HG03575 (cell line): ENCODE data around the gene CFAP298.

Experiments
- ATAC-seq: cut with Tn5 transposase; IDR thresholded peaks from one replicate; pipeline ENCODE4 v1.9.1; 2021; ENCODE audit not compliant: unreplicated experiment, insufficient number of reproducible peaks, low FRiP score; ENCODE audit errors: extremely low read depth

CFAP298 gene

DNA sequence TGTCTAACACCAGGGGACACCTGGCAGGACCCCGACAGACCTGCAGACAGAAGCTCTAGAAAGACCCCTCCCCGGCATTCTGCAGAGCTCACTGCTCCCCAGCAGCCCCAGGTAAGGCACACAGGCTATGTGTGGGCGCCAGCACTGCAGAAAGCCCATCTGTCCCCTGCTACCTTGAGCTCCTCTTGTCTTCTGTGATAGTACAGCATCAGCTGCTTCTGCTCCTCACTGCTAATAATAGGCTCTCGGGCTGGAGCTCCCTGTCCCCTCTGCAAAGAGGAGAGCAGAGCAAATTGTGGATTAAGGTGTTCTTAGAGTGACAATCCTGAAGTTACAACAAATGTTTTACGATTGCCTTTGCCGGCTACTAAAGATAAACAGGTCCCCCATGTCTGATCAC lies 10.1 kb downstream of the CFAP298 start:
- ATAC-seq = no peak

GRCh38 chr21:32599526-32599925 lies 12.7 kb downstream of the CFAP298 start:
- ATAC-seq = no peak

DNA sequence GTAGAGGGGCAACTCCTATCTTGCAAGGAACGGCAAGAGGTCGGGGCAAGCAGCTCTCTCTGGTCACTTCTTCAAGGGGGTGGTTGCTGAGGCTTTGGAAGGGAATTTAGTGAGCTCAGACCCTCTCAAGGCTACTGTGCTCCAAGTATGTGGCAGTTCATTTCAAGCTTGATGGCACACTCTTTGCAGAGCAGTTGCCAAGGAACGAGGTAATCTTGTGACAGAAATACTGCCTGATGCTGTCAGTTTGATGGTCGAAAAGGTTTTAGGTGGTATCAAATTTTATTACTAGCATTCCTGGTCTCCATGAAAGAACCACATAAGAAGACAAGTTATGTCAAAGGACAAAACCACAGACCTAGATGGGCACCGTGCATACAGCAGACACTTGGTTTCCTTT lies 13.1 kb downstream of the CFAP298 start:
- no peak for ATAC-seq

GRCh38 chr21:32597205-32597604 lies 15.0 kb downstream of the CFAP298 start:
- no peak for ATAC-seq

- ATAC-seq = no peak
These were observed 16.7 kb downstream of the CFAP298 start for GRCh38 chr21:32595431-32595830.

DNA sequence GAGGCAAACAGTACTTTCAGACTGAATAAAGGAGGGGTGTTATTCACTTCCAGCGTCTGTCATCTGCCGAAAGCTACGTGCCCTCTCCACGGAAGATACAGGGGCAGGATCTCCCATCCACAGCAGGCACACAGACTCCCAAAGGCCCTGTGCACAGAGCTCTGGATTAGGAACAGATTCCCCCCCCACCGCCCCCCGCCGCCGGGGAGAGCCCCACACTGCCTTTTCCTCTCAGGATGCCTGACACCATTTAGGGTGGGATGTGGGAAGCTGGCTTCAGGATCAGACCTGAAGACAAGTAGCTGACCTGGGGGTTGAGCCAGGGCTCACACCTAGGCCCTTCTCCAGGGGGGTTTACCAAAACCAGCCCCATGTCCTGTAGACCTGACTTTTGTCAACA lies 18.5 kb downstream of the CFAP298 start:
- no peak for ATAC-seq

DNA sequence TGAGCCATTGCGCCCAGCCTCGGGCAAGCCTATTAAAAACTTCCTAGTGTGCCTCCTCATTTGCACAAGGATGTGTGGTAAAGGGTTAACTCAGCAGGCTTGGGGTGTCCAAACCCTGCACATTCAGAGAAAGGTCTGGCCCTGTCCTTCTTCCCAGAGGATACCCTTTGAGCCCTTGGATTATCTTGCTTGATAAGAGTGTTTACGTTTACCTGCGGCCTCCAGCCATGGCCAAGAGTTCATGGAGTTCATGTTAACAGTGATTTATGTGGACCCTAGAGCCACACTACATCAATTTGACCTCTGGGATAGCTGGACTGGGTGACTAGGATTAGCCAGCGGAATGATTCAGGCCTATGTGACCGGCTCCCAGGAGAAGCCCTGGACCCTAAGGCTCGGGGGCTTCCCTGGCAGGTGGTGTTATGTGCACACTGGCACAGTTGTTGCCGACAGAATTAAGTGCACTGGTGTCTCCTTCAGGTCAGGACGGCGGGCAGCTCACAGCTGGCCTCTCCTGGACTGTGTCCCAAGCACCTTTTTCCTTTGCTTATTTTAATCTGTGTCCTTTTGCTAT lies 19.2 kb downstream of the CFAP298 start:
- no peak for ATAC-seq

DNA sequence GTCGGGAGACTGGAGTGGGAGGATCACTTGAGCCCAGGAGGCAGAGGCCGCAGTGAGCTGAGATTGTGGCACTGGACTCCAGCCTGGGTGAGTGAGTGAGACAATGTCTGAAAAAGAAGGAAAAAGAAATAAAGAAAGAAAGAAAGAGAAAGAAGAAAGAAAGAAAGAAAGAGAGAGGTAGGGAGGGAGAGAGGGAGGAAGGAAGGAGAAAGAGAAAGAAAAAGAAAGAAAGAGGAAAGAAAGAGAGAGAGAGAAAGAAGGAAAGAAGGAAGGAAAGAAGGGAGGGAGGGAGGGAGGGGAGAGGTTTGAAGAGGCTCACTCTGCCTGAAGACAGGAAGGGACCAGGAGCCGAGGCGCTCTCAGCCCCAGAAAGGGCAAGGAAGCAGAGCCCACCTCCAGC lies 22.0 kb downstream of the CFAP298 start:
- no peak for ATAC-seq

GRCh38 chr21:32587651-32588050 lies 24.5 kb downstream of the CFAP298 start:
- no peak for ATAC-seq

DNA sequence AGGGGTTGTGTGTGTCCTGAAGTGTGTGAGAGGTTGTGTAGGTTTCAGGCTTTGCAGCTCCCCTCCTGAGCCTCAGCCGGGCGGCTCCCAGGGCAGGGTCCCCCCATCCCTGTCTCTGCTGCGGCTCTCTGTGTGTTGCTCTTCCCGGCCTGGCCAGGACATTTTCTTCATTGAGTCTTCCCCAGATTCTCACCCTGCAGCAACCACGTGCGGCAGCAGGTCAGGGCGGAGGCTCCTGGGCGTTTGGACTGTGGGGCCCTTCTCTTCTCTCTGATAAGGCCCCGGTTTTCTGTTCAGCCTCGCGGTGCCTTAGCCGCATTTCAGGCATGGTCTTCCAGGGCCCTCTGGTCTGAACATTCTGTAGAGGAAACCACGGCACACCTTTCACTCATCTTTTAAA lies 25.1 kb downstream of the CFAP298 start:
- no peak for ATAC-seq

- no peak for ATAC-seq
These were observed 26.2 kb downstream of the CFAP298 start for GRCh38 chr21:32585970-32586369.

GRCh38 chr21:32585042-32585710 lies 27.0 kb downstream of the CFAP298 start, which contains the start of gene TCP10L:
TCP10L (minus strand) TSS chr21:32585523; CDS start chr21:32584304, 1,219 bp downstream.
- no peak for ATAC-seq

DNA sequence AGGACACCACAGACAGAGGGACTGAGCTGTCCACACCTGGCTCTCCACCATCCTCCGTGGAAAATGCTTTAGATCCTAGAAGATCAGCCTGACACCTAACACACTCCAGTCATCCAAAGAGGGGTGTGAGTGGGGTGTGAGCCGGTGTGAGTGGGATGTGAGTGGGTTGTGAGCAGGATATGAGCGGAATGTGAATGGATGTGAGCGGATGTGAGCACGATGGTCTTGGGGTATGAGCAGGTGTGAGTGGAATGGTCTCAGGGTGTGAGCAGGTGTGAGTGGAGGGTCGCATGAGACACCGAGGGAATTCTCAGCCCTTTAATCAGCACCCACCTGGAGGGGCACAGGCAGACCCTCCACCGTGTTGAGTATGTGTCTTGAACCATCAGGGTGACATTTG lies 27.7 kb downstream of the CFAP298 start:
- no peak for ATAC-seq

GRCh38 chr21:32581732-32582131 lies 30.4 kb downstream of the CFAP298 start:
- no peak for ATAC-seq

DNA sequence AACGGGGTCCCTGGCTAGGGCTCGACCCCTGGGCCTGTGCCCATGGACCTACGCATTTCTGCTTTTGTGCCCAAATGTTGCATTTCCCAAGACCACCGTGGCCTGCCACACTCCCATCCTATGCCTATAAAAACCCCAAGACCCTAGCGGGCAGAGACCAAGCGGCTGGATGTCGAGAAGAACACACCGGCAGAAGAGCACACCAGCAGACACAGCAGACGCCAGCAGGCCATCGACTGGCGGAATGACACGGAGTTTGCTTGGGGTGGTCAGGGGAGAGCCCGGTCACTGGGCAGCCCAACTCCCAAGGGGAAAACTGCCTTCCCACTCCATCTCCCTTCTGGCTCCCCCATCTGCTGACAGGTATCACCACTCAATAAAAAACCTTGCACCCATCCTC lies 31.2 kb downstream of the CFAP298 start:
- no peak for ATAC-seq

GRCh38 chr21:32578107-32578691 lies 34.0 kb downstream of the CFAP298 start:
- ATAC-seq = no peak

- no peak for ATAC-seq
These were observed 36.2 kb downstream of the CFAP298 start for GRCh38 chr21:32576011-32576410.

DNA sequence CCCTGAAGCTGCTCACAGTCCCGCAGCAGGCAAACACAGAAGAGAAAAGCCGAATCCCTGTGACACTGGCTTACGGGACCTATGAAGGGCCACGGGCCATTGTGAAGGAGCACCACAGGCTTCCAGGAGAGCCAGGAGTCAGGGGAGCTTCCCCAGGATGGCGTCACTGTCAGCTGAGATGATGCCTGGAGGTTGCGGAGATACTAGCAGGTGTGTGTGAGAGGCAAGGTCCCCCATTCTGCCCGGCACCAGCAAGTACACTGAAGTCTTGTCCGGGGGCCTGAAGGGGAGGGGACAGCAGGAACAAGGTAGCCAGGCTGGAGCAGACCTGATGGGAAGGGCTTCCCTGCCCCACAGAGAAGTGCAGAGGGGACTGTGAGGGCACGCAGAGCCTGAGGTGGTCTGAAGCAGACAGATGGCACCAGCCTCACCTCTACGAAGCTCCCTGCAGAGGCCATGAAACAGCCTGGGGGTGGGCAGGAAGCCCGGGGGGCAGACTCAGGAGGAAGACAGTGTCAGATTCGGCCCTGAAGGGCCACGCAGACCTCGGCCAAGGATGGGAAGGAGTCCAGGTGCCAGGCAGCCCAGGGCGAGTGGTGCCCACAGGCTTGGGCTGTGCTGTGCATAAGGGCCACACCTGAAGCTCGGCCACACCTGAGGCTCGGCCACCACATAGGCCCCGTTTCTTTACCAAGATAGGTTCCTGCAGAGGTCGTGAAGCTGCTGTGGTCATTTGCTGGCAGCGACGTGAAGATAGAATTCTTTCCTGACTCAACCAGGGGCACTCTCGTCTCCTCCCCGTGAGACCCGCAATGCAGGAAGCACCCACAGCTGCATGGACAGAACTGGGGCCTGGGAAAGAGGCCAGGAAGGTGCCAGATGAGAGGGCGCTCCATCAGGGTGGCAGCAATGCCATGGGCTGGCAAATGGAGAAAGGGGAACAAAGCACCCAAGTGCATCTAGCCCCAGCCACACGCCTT lies 36.9 kb downstream of the CFAP298 start:
- no peak for ATAC-seq

DNA sequence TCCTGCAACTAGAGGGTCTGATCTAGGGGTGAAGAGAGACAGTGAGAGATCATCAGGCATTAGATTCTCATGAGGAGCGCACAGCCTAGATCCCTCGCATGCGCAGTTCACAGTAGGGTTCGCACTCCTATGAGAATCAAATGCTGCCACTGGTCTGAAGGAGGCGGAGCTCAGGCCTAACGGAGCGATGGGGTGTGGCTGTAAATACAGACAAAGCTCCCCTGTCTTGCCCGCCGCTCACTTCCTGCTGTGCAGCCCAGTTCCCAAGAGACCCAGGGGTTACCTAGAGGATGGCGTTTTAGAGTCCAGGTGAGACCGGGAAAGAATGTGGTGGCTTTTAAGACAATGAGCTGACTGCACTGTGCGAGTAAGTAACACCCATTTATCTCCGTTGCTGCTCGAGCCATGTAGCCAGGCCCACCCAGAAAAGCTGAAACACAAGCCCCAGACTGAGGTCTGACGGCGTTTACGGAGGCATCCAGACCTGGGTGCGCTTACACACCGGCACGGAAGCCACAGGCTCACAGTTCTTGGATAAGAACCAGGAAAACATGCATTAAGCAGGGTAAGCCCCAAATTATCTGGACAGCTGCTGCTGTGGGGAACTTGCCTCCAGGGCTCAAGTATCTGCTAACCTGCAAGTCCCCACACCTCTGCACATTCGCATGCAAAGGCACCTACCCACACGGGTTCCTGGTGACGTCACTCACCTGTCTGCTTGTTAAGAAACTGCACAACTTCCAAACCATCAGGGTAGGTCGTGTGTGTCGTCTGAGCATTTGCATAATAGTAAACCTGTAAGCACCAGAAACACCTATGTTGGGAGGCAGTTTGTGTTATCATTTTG lies 39.4 kb downstream of the CFAP298 start:
- ATAC-seq = no peak
